ENCODE measurements around the gene ZACN. TPM values are rescaled to one million over a fixed set of nuclear protein-coding genes. Genes with fewer than 3 reads are reported as not detected.

ZACN gene
- total RNA-seq, 1 donor: not detected

DNA sequence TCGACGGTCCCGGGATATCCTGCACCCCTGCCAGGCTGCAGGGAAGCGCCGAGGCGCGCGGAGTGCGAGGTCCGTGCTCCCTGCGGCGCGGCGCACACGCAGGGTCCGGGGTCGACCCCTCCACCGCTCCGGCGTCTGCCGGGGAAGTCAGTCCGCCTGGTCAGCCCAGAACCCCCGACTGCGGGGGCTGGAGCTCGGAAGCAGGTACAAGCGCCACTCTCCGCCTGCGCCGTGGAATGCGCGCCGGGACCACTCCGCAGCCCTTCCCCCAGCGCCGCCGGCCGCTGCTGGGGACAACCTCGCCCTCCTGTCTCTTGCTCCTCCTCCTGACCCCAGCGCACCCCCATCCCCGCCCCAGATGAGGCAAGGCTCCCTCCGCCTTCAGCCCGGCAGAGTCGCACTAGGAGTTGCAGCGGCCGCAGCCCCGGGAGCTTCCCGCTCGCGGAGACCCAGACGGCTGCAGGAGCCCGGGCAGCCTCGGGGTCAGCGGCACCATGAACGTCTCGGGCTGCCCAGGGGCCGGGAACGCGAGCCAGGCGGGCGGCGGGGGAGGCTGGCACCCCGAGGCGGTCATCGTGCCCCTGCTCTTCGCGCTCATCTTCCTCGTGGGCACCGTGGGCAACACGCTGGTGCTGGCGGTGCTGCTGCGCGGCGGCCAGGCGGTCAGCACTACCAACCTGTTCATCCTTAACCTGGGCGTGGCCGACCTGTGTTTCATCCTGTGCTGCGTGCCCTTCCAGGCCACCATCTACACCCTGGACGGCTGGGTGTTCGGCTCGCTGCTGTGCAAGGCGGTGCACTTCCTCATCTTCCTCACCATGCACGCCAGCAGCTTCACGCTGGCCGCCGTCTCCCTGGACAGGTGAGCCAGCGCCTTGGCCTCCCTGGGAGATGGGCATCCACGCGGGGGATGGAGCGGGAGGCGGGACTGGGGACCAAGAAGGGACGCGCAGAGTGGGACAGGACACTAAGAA lies 4.3 kb upstream of the ZACN start, which contains the start of gene GALR2:
TSS of gene GALR2 (plus strand) at position 392 of the 974 bp plus-strand sequence. CDS start at position 495, 103 bp downstream.
- no peak within 1 kb of the TSS for H3K4me2 ChIP-seq (ENCODE audit: insufficient read depth, low read length)
- peaks cover 33% of the 10 kb centered on the region for H3K79me2 ChIP-seq (ENCODE audit: insufficient read depth, low read length)
- TF ChIP-seq, protein P1, sequence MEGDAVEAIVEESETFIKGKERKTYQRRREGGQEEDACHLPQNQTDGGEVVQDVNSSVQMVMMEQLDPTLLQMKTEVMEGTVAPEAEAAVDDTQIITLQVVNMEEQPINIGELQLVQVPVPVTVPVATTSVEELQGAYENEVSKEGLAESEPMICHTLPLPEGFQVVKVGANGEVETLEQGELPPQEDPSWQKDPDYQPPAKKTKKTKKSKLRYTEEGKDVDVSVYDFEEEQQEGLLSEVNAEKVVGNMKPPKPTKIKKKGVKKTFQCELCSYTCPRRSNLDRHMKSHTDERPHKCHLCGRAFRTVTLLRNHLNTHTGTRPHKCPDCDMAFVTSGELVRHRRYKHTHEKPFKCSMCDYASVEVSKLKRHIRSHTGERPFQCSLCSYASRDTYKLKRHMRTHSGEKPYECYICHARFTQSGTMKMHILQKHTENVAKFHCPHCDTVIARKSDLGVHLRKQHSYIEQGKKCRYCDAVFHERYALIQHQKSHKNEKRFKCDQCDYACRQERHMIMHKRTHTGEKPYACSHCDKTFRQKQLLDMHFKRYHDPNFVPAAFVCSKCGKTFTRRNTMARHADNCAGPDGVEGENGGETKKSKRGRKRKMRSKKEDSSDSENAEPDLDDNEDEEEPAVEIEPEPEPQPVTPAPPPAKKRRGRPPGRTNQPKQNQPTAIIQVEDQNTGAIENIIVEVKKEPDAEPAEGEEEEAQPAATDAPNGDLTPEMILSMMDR (IDR thresholded peaks at IDR 0.05; ENCODE audit: extremely low read depth, low read depth, low read length): no peak
- no peaks in the 10 kb centered on the region for H3K9me3 ChIP-seq (ENCODE audit: low read depth, low read length)
- DNase-seq (ENCODE audit: insufficient read length, low spot score, missing footprints): peak; percentile 85
- H4K20me1 ChIP-seq (ENCODE audit: insufficient read depth, low read length): peaks cover 17% of the 10 kb centered on the region
- H3K4me3 ChIP-seq (ENCODE audit: insufficient read depth, low read length): no peak within 1 kb of the TSS
- H3K36me3 ChIP-seq (ENCODE audit: insufficient read depth, low read length): no peaks in the 10 kb centered on the region
- H3K27ac ChIP-seq (ENCODE audit: low read depth, low read length): no peak within 1 kb of the TSS
- peaks cover 63% of the 10 kb centered on the region for H3K27me3 ChIP-seq (ENCODE audit: insufficient read depth, low read length)
- peaks cover 12% of the 10 kb centered on the region for H3K4me1 ChIP-seq (ENCODE audit: insufficient read depth, low read length)
- no peak within 1 kb of the TSS for H2AFZ ChIP-seq (ENCODE audit: low read length)

- Histone ChIP-seq H3K36me3 (ENCODE audit: insufficient read depth, low read length) (no peaks in the 10 kb centered on the region), H3K79me2 (ENCODE audit: insufficient read depth, low read length) (peaks cover 24% of the 10 kb centered on the region), H4K20me1 (ENCODE audit: insufficient read depth, low read length) (peaks cover 14% of the 10 kb centered on the region), H3K9me3 (ENCODE audit: low read depth, low read length) (no peaks in the 10 kb centered on the region), H2AFZ (ENCODE audit: low read length) (no peak overlapping the region), H3K4me3 (ENCODE audit: insufficient read depth, low read length) (no peak overlapping the region), H3K27me3 (ENCODE audit: insufficient read depth, low read length) (peaks cover 66% of the 10 kb centered on the region), H3K27ac (ENCODE audit: low read depth, low read length) (no peak overlapping the region), H3K4me1 (ENCODE audit: insufficient read depth, low read length) (peaks cover 8% of the 10 kb centered on the region), H3K4me2 (ENCODE audit: insufficient read depth, low read length) (no peak overlapping the region)
- DNase-seq (ENCODE audit: insufficient read length, low spot score, missing footprints): peak; percentile 88
- TF ChIP-seq, protein P1 (IDR thresholded peaks at IDR 0.05; ENCODE audit: extremely low read depth, low read depth, low read length): no peak
These were observed 3.4 kb upstream of the ZACN start for GRCh38 chr17:76075364-76076145.

DNA sequence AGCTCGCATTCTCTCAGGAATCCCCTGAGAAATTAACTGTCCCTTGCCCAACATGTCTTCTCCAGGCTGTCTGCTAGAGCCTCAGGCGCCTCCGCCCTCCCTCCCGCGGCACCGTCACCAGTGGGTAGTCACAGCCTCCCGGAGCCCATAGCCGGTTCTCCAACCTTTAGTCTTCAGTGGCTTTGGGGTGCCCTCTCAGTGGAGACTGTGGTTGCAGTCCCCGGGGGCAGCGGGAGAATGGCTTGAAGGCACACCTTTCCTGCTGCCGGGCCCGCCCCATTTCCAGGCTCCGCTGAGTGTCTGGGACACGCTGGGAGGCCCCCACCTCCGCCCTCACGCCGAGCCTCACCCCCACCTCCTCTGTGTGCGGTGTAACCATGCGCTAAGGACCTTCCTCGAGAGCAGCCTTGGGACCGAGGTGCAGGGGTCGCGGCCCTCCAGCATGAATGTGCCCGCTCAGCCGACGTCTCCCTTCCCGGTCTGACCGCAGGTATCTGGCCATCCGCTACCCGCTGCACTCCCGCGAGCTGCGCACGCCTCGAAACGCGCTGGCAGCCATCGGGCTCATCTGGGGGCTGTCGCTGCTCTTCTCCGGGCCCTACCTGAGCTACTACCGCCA lies 2.7 kb upstream of the ZACN start:
- H3K27me3 ChIP-seq (ENCODE audit: insufficient read depth, low read length): peaks cover 66% of the 10 kb centered on the region
- peaks cover 1% of the 10 kb centered on the region for H3K4me1 ChIP-seq (ENCODE audit: insufficient read depth, low read length)
- H4K20me1 ChIP-seq (ENCODE audit: insufficient read depth, low read length): peaks cover 7% of the 10 kb centered on the region
- no peaks in the 10 kb centered on the region for H3K36me3 ChIP-seq (ENCODE audit: insufficient read depth, low read length)
- no peak overlapping the region for H3K4me3 ChIP-seq (ENCODE audit: insufficient read depth, low read length)
- H3K9me3 ChIP-seq (ENCODE audit: low read depth, low read length): no peaks in the 10 kb centered on the region
- no peak overlapping the region for H2AFZ ChIP-seq (ENCODE audit: low read length)
- DNase-seq (ENCODE audit: insufficient read length, low spot score, missing footprints): peak; percentile 70
- TF ChIP-seq, protein P1 (IDR thresholded peaks at IDR 0.05; ENCODE audit: extremely low read depth, low read depth, low read length): no peak
- peaks cover 17% of the 10 kb centered on the region for H3K79me2 ChIP-seq (ENCODE audit: insufficient read depth, low read length)
- H3K4me2 ChIP-seq (ENCODE audit: insufficient read depth, low read length): no peak overlapping the region
- H3K27ac ChIP-seq (ENCODE audit: low read depth, low read length): no peak overlapping the region

Data from osteoblast (primary cell).